IPS-11a (cell line): ENCODE measurements around the gene PKDREJ.
A peak's percentile ranks its signal among the peaks of the same experiment; 100 is the strongest.
"Not testable (repeated sequence)": the region's sequence is repeated elsewhere in the genome, so short reads cannot be mapped to it uniquely, and the experiment has no call there.

Experiments used
- H3K4me3 ChIP-seq: one replicate; pipeline ENCODE4 v1.5.1; 2013; ENCODE audit warnings: low read depth, low read length, control low read depth

PKDREJ gene

GRCh38 chr22:46269564-46269963, 6.4 kb upstream of the PKDREJ start:
- no peak overlapping the region for H3K4me3 ChIP-seq

- H3K4me3 ChIP-seq: peak within 1 kb of the TSS; percentile 69
Observed at GRCh38 chr22:46267431-46268279, 4.5 kb upstream of the PKDREJ start, which contains the start of gene TTC38. TSS of gene TTC38 (plus strand) at chr22:46268008. CDS start at chr22:46268040, 32 bp downstream.

- not testable (repeated sequence) for H3K4me3 ChIP-seq
Observed at GRCh38 chr22:46265627-46266026, 2.5 kb upstream of the PKDREJ start.

- not testable (repeated sequence) for H3K4me3 ChIP-seq
Observed at GRCh38 chr22:46264520-46264919, 1.4 kb upstream of the PKDREJ start.

- H3K4me3 ChIP-seq: peak overlapping the region; percentile 17
Observed at GRCh38 chr22:46262449-46263215, 511 bp downstream of the PKDREJ start.

- no peak overlapping the region for H3K4me3 ChIP-seq
Observed at GRCh38 chr22:46260038-46260437, 3.1 kb downstream of the PKDREJ start.

- no peak overlapping the region for H3K4me3 ChIP-seq
Observed at GRCh38 chr22:46259374-46259773, 3.8 kb downstream of the PKDREJ start.

GRCh38 chr22:46256358-46256958, 6.7 kb downstream of the PKDREJ start:
- H3K4me3 ChIP-seq: no peak overlapping the region

GRCh38 chr22:46251816-46252380, 11.2 kb downstream of the PKDREJ start:
- no peak overlapping the region for H3K4me3 ChIP-seq

GRCh38 chr22:46251266-46251665, 11.9 kb downstream of the PKDREJ start:
- H3K4me3 ChIP-seq: no peak overlapping the region

GRCh38 chr22:46250783-46251125, 12.4 kb downstream of the PKDREJ start:
- peak overlapping the region; percentile 69 for H3K4me3 ChIP-seq

GRCh38 chr22:46250035-46250782, 12.9 kb downstream of the PKDREJ start, which contains the start of gene CDPF1:
TSS of gene CDPF1 (minus strand) at chr22:46250293. CDS start at chr22:46248284, 2,009 bp downstream.
- H3K4me3 ChIP-seq: peak within 1 kb of the TSS; percentile 69

- no peak overlapping the region for H3K4me3 ChIP-seq
Observed at GRCh38 chr22:46247443-46247975, 15.6 kb downstream of the PKDREJ start.

GRCh38 chr22:46246178-46246577, 17.0 kb downstream of the PKDREJ start:
- no peak overlapping the region for H3K4me3 ChIP-seq

- no peak overlapping the region for H3K4me3 ChIP-seq
Observed at GRCh38 chr22:46245511-46245910, 17.6 kb downstream of the PKDREJ start.

GRCh38 chr22:46244771-46245170, 18.4 kb downstream of the PKDREJ start:
- H3K4me3 ChIP-seq: no peak overlapping the region

- H3K4me3 ChIP-seq: no peak overlapping the region
Observed at GRCh38 chr22:46242076-46242475, 21.1 kb downstream of the PKDREJ start.

- H3K4me3 ChIP-seq: no peak overlapping the region
Observed at GRCh38 chr22:46241396-46242007, 21.6 kb downstream of the PKDREJ start.

GRCh38 chr22:46240907-46241306, 22.2 kb downstream of the PKDREJ start:
- no peak overlapping the region for H3K4me3 ChIP-seq

GRCh38 chr22:46240506-46240905, 22.6 kb downstream of the PKDREJ start:
- H3K4me3 ChIP-seq: no peak overlapping the region
